Measurements from ENCODE around the gene TTC17.

DNA sequence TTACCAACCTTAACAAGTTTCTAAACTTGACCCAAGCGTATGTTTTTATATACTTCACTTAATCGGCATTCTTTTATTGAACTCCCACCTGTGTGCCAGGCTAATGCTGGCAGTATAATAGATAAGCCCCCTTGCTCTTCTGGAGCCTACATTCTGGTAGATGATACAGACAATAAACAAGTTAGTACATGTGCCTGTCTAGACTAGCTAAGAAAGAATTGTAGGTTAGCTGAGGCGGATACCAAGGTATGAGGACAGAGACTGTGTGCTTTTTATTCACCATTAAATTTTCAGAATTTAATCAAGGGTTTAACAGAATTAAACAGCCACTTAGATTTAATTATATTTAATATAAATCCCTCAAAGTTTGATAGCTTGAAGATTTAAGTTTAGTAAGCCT is 45.7 kb downstream of the TTC17 start:
- TF ChIP-seq, protein P1, sequence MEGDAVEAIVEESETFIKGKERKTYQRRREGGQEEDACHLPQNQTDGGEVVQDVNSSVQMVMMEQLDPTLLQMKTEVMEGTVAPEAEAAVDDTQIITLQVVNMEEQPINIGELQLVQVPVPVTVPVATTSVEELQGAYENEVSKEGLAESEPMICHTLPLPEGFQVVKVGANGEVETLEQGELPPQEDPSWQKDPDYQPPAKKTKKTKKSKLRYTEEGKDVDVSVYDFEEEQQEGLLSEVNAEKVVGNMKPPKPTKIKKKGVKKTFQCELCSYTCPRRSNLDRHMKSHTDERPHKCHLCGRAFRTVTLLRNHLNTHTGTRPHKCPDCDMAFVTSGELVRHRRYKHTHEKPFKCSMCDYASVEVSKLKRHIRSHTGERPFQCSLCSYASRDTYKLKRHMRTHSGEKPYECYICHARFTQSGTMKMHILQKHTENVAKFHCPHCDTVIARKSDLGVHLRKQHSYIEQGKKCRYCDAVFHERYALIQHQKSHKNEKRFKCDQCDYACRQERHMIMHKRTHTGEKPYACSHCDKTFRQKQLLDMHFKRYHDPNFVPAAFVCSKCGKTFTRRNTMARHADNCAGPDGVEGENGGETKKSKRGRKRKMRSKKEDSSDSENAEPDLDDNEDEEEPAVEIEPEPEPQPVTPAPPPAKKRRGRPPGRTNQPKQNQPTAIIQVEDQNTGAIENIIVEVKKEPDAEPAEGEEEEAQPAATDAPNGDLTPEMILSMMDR (IDR thresholded peaks at IDR 0.05; ENCODE audit: low read depth, low read length, missing input control): no peak
- no peak for TF ChIP-seq TAF1 (conservative IDR thresholded peaks at IDR 0.05)
- TF ChIP-seq, protein P2, sequence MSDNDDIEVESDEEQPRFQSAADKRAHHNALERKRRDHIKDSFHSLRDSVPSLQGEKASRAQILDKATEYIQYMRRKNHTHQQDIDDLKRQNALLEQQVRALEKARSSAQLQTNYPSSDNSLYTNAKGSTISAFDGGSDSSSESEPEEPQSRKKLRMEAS (IDR thresholded peaks at IDR 0.05): no peak
- TF ChIP-seq, protein P3, sequence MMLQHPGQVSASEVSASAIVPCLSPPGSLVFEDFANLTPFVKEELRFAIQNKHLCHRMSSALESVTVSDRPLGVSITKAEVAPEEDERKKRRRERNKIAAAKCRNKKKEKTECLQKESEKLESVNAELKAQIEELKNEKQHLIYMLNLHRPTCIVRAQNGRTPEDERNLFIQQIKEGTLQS (IDR thresholded peaks at IDR 0.05): no peak
- no peak for TF ChIP-seq FOXA2 (IDR thresholded peaks at IDR 0.05)
- no peak for TF ChIP-seq GABPA (IDR thresholded peaks at IDR 0.05 in 1 of 2, conservative IDR thresholded peaks at IDR 0.05 in 1 of 2)
- TF ChIP-seq YY1 (IDR thresholded peaks at IDR 0.05): no peak

Data from liver (tissue), 3 donors.